C4-2B (cell line): ENCODE measurements around the gene TADA2B.

Experiments used
- ZFX ChIP-seq: fragments of 450-650 bp; IDR thresholded peaks from 2 replicates; pipeline ENCODE4 v1.6.1; 2017
- TF ChIP-seq, protein P1 (sequence below): fragments of 450-650 bp; conservative IDR thresholded peaks from 2 replicates; pipeline ENCODE4 v1.5.1; 2017; ENCODE audit warnings: mild to moderate bottlenecking

DNA sequence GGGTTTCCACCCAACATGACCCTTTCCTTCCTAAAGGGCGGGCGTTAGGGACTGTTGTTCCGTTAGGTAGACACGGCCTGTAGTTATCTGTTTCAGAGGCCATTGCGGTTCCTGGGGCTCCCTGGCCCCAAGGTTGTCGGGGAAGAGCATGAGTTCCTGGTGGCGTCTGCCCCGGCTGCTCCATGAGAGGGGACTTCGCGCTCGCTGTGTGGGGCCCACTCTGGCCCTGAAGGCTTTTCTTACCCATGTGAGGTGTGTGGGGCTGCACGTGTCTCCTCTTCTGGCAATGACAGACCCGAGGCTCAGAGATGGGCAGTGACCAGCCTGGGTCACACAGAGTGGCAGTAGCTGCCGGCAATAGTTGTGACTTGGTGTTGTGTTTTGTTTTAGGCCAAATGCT lies 9.1 kb downstream of the TADA2B start:
- TF ChIP-seq, protein P1, sequence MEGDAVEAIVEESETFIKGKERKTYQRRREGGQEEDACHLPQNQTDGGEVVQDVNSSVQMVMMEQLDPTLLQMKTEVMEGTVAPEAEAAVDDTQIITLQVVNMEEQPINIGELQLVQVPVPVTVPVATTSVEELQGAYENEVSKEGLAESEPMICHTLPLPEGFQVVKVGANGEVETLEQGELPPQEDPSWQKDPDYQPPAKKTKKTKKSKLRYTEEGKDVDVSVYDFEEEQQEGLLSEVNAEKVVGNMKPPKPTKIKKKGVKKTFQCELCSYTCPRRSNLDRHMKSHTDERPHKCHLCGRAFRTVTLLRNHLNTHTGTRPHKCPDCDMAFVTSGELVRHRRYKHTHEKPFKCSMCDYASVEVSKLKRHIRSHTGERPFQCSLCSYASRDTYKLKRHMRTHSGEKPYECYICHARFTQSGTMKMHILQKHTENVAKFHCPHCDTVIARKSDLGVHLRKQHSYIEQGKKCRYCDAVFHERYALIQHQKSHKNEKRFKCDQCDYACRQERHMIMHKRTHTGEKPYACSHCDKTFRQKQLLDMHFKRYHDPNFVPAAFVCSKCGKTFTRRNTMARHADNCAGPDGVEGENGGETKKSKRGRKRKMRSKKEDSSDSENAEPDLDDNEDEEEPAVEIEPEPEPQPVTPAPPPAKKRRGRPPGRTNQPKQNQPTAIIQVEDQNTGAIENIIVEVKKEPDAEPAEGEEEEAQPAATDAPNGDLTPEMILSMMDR = no peak
- no peak for TF ChIP-seq ZFX
